OCI-LY1 (cell line): ENCODE data around the gene ITGAX.

ENCODE experiments used
- H2AFZ ChIP-seq: fragments of 200-600 bp; sonication (generic), shearing (Covaris generic); 2 replicates; pipeline ENCODE4 v1.6.0; 2014; ENCODE audit warnings: antibody characterized with exemption, mild to moderate bottlenecking, low read length
- H3F3A ChIP-seq: fragments of 200-600 bp; sonication (generic), shearing (Covaris generic); 2 replicates; pipeline ENCODE4 v1.6.0; 2014; ENCODE audit warnings: mild to moderate bottlenecking, antibody characterized with exemption, low read length, moderate library complexity; ENCODE audit not compliant: insufficient read depth
- H3K27ac ChIP-seq: fragments of 200-600 bp; sonication (generic); 2 replicates; pipeline ENCODE4 v1.5.1; 2014; ENCODE audit warnings: low read length, mixed run types, mild to moderate bottlenecking, low read depth; ENCODE audit not compliant: poor library complexity, severe bottlenecking
- H3K27me3 ChIP-seq: fragments of 200-600 bp; sonication (generic); 2 replicates; pipeline ENCODE4 v1.6.0; 2014; ENCODE audit warnings: antibody characterized with exemption, mild to moderate bottlenecking, low read length, moderate library complexity; ENCODE audit not compliant: insufficient read depth
- H3K36me3 ChIP-seq: fragments of 200-600 bp; sonication (generic); 2 replicates; pipeline ENCODE4 v1.6.1; 2014; ENCODE audit warnings: mild to moderate bottlenecking, antibody characterized with exemption, low read length, moderate library complexity, mixed read lengths; ENCODE audit not compliant: insufficient read depth
- H3K4me1 ChIP-seq: fragments of 200-600 bp; sonication (generic); 2 replicates; pipeline ENCODE4 v1.5.1; 2014; ENCODE audit warnings: mild to moderate bottlenecking, low read length, moderate library complexity; ENCODE audit not compliant: insufficient read depth, severe bottlenecking
- H3K4me2 ChIP-seq: fragments of 200-600 bp; sonication (generic), shearing (Covaris generic); 2 replicates; pipeline ENCODE4 v1.6.1; 2014; ENCODE audit warnings: low read length
- H3K4me3 ChIP-seq: fragments of 200-600 bp; sonication (generic); 2 replicates; pipeline ENCODE4 v1.5.1; 2014; ENCODE audit warnings: low read length, low read depth, mild to moderate bottlenecking, mixed read lengths; ENCODE audit not compliant: poor library complexity, severe bottlenecking
- H3K79me2 ChIP-seq: fragments of 200-600 bp; shearing (Covaris generic); 2 replicates; pipeline ENCODE4 v1.6.1; 2016; ENCODE audit warnings: mixed run types, low read length, mixed read lengths; ENCODE audit not compliant: insufficient read depth
- H3K9ac ChIP-seq: fragments of 200-600 bp; sonication (generic), shearing (Covaris generic); 2 replicates; pipeline ENCODE4 v1.6.1; 2014; ENCODE audit warnings: mild to moderate bottlenecking, low read length, mixed read lengths
- H3K9me2 ChIP-seq: fragments of 200-600 bp; sonication (generic), shearing (Covaris generic); 2 replicates; pipeline ENCODE4 v1.6.1; 2014; ENCODE audit warnings: low read depth, mild to moderate bottlenecking, low read length, mixed read lengths
- H3K9me3 ChIP-seq: fragments of 200-600 bp; shearing (Covaris generic); 2 replicates; pipeline ENCODE4 v1.6.1; 2014; ENCODE audit warnings: low read length, mixed read lengths
- H4K20me1 ChIP-seq: fragments of 200-600 bp; sonication (generic), shearing (Covaris generic); 2 replicates; pipeline ENCODE4 v1.6.0; 2016; ENCODE audit warnings: mild to moderate bottlenecking, low read length; ENCODE audit not compliant: insufficient read depth
- CTCF ChIP-seq: fragments of 200-600 bp; sonication (generic), shearing (Covaris generic); IDR thresholded peaks from 2 replicates; pipeline ENCODE4 v1.5.1; 2017; ENCODE audit warnings: mild to moderate bottlenecking, antibody characterized with exemption, low read length, moderate library complexity, mixed read lengths
- EZH2 ChIP-seq: fragments of 200-600 bp; sonication (generic), shearing (Covaris generic); IDR thresholded peaks from 2 replicates; pipeline ENCODE4 v1.8.0; 2017; ENCODE audit warnings: borderline replicate concordance, mixed run types, mild to moderate bottlenecking, antibody characterized with exemption, low read length, moderate library complexity, mixed read lengths

ITGAX gene

GRCh38 chr16:31423241-31423640, 68.3 kb downstream of the ITGAX start:
- no peak overlapping the region for H2AFZ ChIP-seq
- no peak overlapping the region for H3K4me3 ChIP-seq
- no peak overlapping the region for H3K9ac ChIP-seq
- H4K20me1 ChIP-seq, result no peaks in the 10 kb centered on the region
- H3K36me3 ChIP-seq, result no peaks in the 10 kb centered on the region
- no peaks in the 10 kb centered on the region for H3K9me3 ChIP-seq
- no peaks in the 10 kb centered on the region for H3F3A ChIP-seq
- H3K9me2 ChIP-seq, result no peaks in the 10 kb centered on the region
- H3K4me1 ChIP-seq, result no peaks in the 10 kb centered on the region
- H3K4me2 ChIP-seq, result no peak overlapping the region
- H3K79me2 ChIP-seq, result no peaks in the 10 kb centered on the region
- no peaks in the 10 kb centered on the region for H3K27me3 ChIP-seq
- H3K27ac ChIP-seq, result no peak overlapping the region
- TF ChIP-seq EZH2 (no peak), CTCF (no peak)

- H3K4me3 ChIP-seq, result no peak overlapping the region
- no peaks in the 10 kb centered on the region for H3K4me1 ChIP-seq
- H2AFZ ChIP-seq, result no peak overlapping the region
- no peaks in the 10 kb centered on the region for H3K9me2 ChIP-seq
- no peaks in the 10 kb centered on the region for H4K20me1 ChIP-seq
- H3K9me3 ChIP-seq, result no peaks in the 10 kb centered on the region
- H3K27me3 ChIP-seq, result no peaks in the 10 kb centered on the region
- no peak overlapping the region for H3K4me2 ChIP-seq
- H3K36me3 ChIP-seq, result no peaks in the 10 kb centered on the region
- no peak overlapping the region for H3K27ac ChIP-seq
- no peaks in the 10 kb centered on the region for H3K79me2 ChIP-seq
- no peak overlapping the region for H3K9ac ChIP-seq
- no peaks in the 10 kb centered on the region for H3F3A ChIP-seq
- TF ChIP-seq EZH2, result no peak
- TF ChIP-seq CTCF, result no peak
Measured at GRCh38 chr16:31423801-31424200, 68.8 kb downstream of the ITGAX start.

- Histone ChIP-seq H4K20me1 (no peaks in the 10 kb centered on the region), H3K4me1 (no peaks in the 10 kb centered on the region), H3K27ac (no peak overlapping the region), H3F3A (no peaks in the 10 kb centered on the region), H3K4me3 (no peak overlapping the region), H3K79me2 (no peaks in the 10 kb centered on the region), H3K36me3 (no peaks in the 10 kb centered on the region), H3K9me2 (no peaks in the 10 kb centered on the region), H3K4me2 (no peak overlapping the region), H3K27me3 (no peaks in the 10 kb centered on the region), H3K9me3 (no peaks in the 10 kb centered on the region), H2AFZ (no peak overlapping the region), H3K9ac (no peak overlapping the region)
- TF ChIP-seq CTCF (no peak), EZH2 (no peak)
Measured at GRCh38 chr16:31427441-31428278, 72.7 kb downstream of the ITGAX start.
